Left ventricle myocardium superior (tissue), 1 donor: ENCODE data around the gene MSH4. TPM values are rescaled to one million over a fixed set of nuclear protein-coding genes. Genes with fewer than 3 reads are reported as not detected.
"Not testable (repeated sequence)": the region's sequence is repeated elsewhere in the genome, so short reads cannot be mapped to it uniquely, and the experiment has no call there.

ENCODE experiments used
- ATAC-seq: fragments of 200-7000 bp; cut with Tn5 transposase; one replicate; pipeline ENCODE4 v1.9.1; 2020; ENCODE audit warnings: mild to moderate bottlenecking, moderate library complexity
- DNase-seq: peaks from one replicate; pipeline ENCODE4 v3.0.0-alpha.2; 2020
- intact Hi-C: fragments of 100-400 bp; cut with micrococcal nuclease; formaldehyde crosslinking; loops from one replicate; pipeline ENCODE4 v1.11.0; 2022
- total RNA-seq: library from RNA; stranded (reverse); fragmentation: NEBNext Ultra II Directional; extraction: Animal tissue kit (Norgen Biotek cat#: 25700); gene quantifications from one replicate; pipeline ENCODE4 v1.2.1, GENCODE V29; 2021
- donor health status: DM: no; HTN: yes; CAD: no; lungs with severe emphysema.

MSH4 gene
- total RNA-seq, 1 donor from 2014 or later: 0.40 TPM

GRCh38 chr1:75791022-75791421, 5.7 kb upstream of the MSH4 start:
- intact Hi-C loops: loop anchor here (10.0 kb wide), 1 partner anchor 46 kb away; no protein-coding TSS in a partner anchor
- ATAC-seq: no peak
- no peak for DNase-seq

- intact Hi-C loops: loop anchor here (10.0 kb wide), 1 partner anchor 47 kb away; no protein-coding TSS in a partner anchor
- no peak for DNase-seq
- no peak for ATAC-seq
Measured at GRCh38 chr1:75792091-75792490, 4.6 kb upstream of the MSH4 start.

GRCh38 chr1:75794382-75794781, 2.3 kb upstream of the MSH4 start:
- DNase-seq (no peak), ATAC-seq (no peak)
- intact Hi-C loops: loop anchor here (10.0 kb wide), 1 partner anchor 50 kb away; no protein-coding TSS in a partner anchor

GRCh38 chr1:75795703-75796193, 934 bp upstream of the MSH4 start:
- DNase-seq (no peak), ATAC-seq (no peak)
- intact Hi-C loops: loop anchor here (10.0 kb wide), 1 partner anchor 51 kb away; no protein-coding TSS in a partner anchor

- ATAC-seq (no peak), DNase-seq (no peak)
- intact Hi-C loops: loop anchor here (10.0 kb wide), 1 partner anchor 52 kb away; no protein-coding TSS in a partner anchor
Measured at GRCh38 chr1:75797273-75797588, 549 bp downstream of the MSH4 start.

GRCh38 chr1:75797606-75798216, 1.0 kb downstream of the MSH4 start:
- ATAC-seq (no peak), DNase-seq (no peak)
- intact Hi-C loops: loop anchor here (10.0 kb wide), 1 partner anchor 53 kb away; no protein-coding TSS in a partner anchor

GRCh38 chr1:75801480-75801879, 4.8 kb downstream of the MSH4 start:
- ATAC-seq, DNase-seq, intact Hi-C loops: not testable (repeated sequence)

GRCh38 chr1:75808921-75809320, 12.2 kb downstream of the MSH4 start:
- intact Hi-C loops: no loop called here
- no peak for DNase-seq
- no peak for ATAC-seq

GRCh38 chr1:75810113-75810512, 13.4 kb downstream of the MSH4 start:
- ATAC-seq, DNase-seq, intact Hi-C loops: not testable (repeated sequence)

- intact Hi-C loops: no loop called here
- ATAC-seq: no peak
- DNase-seq: no peak
Measured at GRCh38 chr1:75811211-75811981, 14.7 kb downstream of the MSH4 start.

- ATAC-seq (no peak), DNase-seq (no peak)
- intact Hi-C loops: no loop called here
Measured at GRCh38 chr1:75812065-75812464, 15.4 kb downstream of the MSH4 start.

GRCh38 chr1:75823596-75823995, 26.9 kb downstream of the MSH4 start:
- intact Hi-C loops, DNase-seq, ATAC-seq: not testable (repeated sequence)

- no peak for ATAC-seq
- intact Hi-C loops: no loop called here
Measured at GRCh38 chr1:75836528-75837100, 39.9 kb downstream of the MSH4 start.

GRCh38 chr1:75838079-75838478, 41.4 kb downstream of the MSH4 start:
- intact Hi-C loops: no loop called here
- ATAC-seq: no peak
- no peak for DNase-seq

More at GRCh38 chr1:75836528-75837100, 39.9 kb downstream of the MSH4 start:
- DNase-seq: no peak

GRCh38 chr1:75841421-75841820, 44.7 kb downstream of the MSH4 start:
- intact Hi-C loops: no loop called here
- ATAC-seq (no peak), DNase-seq (no peak)

GRCh38 chr1:75845576-75845975, 48.9 kb downstream of the MSH4 start:
- ATAC-seq: no peak
- intact Hi-C loops: no loop called here

GRCh38 chr1:75855010-75855409, 58.3 kb downstream of the MSH4 start:
- ATAC-seq (no peak), DNase-seq (no peak)
- intact Hi-C loops: no loop called here

More at GRCh38 chr1:75845576-75845975, 48.9 kb downstream of the MSH4 start:
- DNase-seq: no peak

GRCh38 chr1:75855734-75856133, 59.1 kb downstream of the MSH4 start:
- DNase-seq (no peak), ATAC-seq (no peak)
- intact Hi-C loops: no loop called here

GRCh38 chr1:75861831-75862230, 65.1 kb downstream of the MSH4 start:
- ATAC-seq (no peak), DNase-seq (no peak)
- intact Hi-C loops: no loop called here

- ATAC-seq (no peak), DNase-seq (no peak)
- intact Hi-C loops: no loop called here
Measured at GRCh38 chr1:75870951-75871350, 74.3 kb downstream of the MSH4 start.
